ENCODE results near the gene PLEKHG4B. TPM values are rescaled to one million over a fixed set of nuclear protein-coding genes. Genes with fewer than 3 reads are reported as not detected.
A peak's percentile ranks its signal among the peaks of the same experiment; 100 is the strongest.

The PLEKHG4B gene
- total RNA-seq, 1 donor from 2014 or later: 22.0 TPM

GRCh38 chr5:50724-51499 lies 41.1 kb upstream of the PLEKHG4B start:
- no peak for DNase-seq (ENCODE audit: low read depth, low spot score)
- Mint-ChIP-seq H3K27me3 (ENCODE audit: low read depth) (peaks cover 86% of the 10 kb centered on the region), H3K36me3 (ENCODE audit: low read depth) (peaks cover 2% of the 10 kb centered on the region), H3K4me1 (peaks cover 10% of the 10 kb centered on the region), H3K27ac (ENCODE audit: unreplicated experiment) (no peak overlapping the region), H3K4me3 (no peak overlapping the region), H3K9me3 (no peaks in the 10 kb centered on the region)
- TF ChIP-seq, protein P1, sequence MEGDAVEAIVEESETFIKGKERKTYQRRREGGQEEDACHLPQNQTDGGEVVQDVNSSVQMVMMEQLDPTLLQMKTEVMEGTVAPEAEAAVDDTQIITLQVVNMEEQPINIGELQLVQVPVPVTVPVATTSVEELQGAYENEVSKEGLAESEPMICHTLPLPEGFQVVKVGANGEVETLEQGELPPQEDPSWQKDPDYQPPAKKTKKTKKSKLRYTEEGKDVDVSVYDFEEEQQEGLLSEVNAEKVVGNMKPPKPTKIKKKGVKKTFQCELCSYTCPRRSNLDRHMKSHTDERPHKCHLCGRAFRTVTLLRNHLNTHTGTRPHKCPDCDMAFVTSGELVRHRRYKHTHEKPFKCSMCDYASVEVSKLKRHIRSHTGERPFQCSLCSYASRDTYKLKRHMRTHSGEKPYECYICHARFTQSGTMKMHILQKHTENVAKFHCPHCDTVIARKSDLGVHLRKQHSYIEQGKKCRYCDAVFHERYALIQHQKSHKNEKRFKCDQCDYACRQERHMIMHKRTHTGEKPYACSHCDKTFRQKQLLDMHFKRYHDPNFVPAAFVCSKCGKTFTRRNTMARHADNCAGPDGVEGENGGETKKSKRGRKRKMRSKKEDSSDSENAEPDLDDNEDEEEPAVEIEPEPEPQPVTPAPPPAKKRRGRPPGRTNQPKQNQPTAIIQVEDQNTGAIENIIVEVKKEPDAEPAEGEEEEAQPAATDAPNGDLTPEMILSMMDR (conservative IDR thresholded peaks at IDR 0.05): no peak

GRCh38 chr5:51500-51823 lies 40.5 kb upstream of the PLEKHG4B start:
- Mint-ChIP-seq H3K36me3 (ENCODE audit: low read depth) (peaks cover 2% of the 10 kb centered on the region), H3K4me3 (no peak overlapping the region), H3K9me3 (no peaks in the 10 kb centered on the region), H3K27ac (ENCODE audit: unreplicated experiment) (no peak overlapping the region), H3K27me3 (ENCODE audit: low read depth) (peaks cover 85% of the 10 kb centered on the region), H3K4me1 (peaks cover 10% of the 10 kb centered on the region)
- TF ChIP-seq, protein P1 (conservative IDR thresholded peaks at IDR 0.05): no peak
- DNase-seq (ENCODE audit: low read depth, low spot score): no peak

- peak overlapping the region; percentile 79 for H3K4me3 Mint-ChIP-seq
- no peak overlapping the region for H3K27ac Mint-ChIP-seq (ENCODE audit: unreplicated experiment)
- H3K4me1 Mint-ChIP-seq: peaks cover 10% of the 10 kb centered on the region
- H3K36me3 Mint-ChIP-seq (ENCODE audit: low read depth): peaks cover 2% of the 10 kb centered on the region
- peak; percentile 43 for DNase-seq (ENCODE audit: low read depth, low spot score)
- peaks cover 82% of the 10 kb centered on the region for H3K27me3 Mint-ChIP-seq (ENCODE audit: low read depth)
- TF ChIP-seq, protein P1 (conservative IDR thresholded peaks at IDR 0.05): no peak
- H3K9me3 Mint-ChIP-seq: no peaks in the 10 kb centered on the region
Observed at GRCh38 chr5:53381-54174, 38.4 kb upstream of the PLEKHG4B start.

GRCh38 chr5:54175-54730 lies 37.7 kb upstream of the PLEKHG4B start:
- peaks cover 3% of the 10 kb centered on the region for H3K36me3 Mint-ChIP-seq (ENCODE audit: low read depth)
- peaks cover 79% of the 10 kb centered on the region for H3K27me3 Mint-ChIP-seq (ENCODE audit: low read depth)
- H3K4me1 Mint-ChIP-seq: peaks cover 10% of the 10 kb centered on the region
- TF ChIP-seq, protein P1 (conservative IDR thresholded peaks at IDR 0.05): no peak
- H3K9me3 Mint-ChIP-seq: peaks cover under 1% of the 10 kb centered on the region
- no peak for DNase-seq (ENCODE audit: low read depth, low spot score)
- no peak overlapping the region for H3K27ac Mint-ChIP-seq (ENCODE audit: unreplicated experiment)
- peak overlapping the region; percentile 79 for H3K4me3 Mint-ChIP-seq

DNA sequence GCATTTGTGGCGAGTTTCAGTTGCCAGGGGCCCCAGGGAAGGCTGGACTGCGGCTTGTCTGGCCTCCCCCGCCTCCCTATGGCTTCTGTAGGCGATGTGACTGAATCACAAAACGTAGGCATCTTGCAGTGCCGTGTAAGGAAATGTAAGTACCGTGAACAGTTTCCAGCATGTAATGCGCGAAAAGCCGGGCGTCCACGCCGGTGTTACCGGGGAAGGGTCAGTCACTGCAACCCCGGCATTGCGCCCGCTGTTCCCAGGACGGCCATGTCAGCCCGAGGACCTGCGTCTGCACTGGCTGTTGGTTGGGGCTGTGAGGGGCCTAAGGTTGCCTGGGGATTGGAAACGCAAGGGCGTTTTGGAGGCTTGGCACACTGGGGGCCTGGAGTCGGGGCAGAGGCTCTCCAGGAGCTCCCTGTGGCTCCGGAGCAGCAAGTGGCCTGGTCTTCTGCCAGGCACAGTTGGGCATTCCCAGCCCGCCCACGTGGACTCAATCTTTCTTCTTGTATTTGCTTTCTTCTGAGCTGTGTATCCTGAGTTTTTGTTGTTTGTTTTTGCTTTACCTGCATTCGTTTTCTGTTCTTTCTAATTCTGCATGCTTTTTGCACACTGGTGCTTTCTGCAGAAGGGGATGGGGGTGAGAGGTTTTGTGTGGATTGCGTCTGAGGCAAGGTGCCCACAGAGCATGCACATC lies 36.9 kb upstream of the PLEKHG4B start:
- peaks cover 76% of the 10 kb centered on the region for H3K27me3 Mint-ChIP-seq (ENCODE audit: low read depth)

More for the DNA sequence above, 36.9 kb upstream of the PLEKHG4B start:
- TF ChIP-seq, protein P1 (conservative IDR thresholded peaks at IDR 0.05): no peak
- H3K4me1 Mint-ChIP-seq: peaks cover 10% of the 10 kb centered on the region
- H3K4me3 Mint-ChIP-seq: peak overlapping the region; percentile 79
- peaks cover 3% of the 10 kb centered on the region for H3K9me3 Mint-ChIP-seq
- peaks cover 6% of the 10 kb centered on the region for H3K36me3 Mint-ChIP-seq (ENCODE audit: low read depth)
- no peak overlapping the region for H3K27ac Mint-ChIP-seq (ENCODE audit: unreplicated experiment)
- DNase-seq (ENCODE audit: low read depth, low spot score): no peak

Measured in neural crest cell (in vitro differentiated cells).